SKM-1 (cell line): Measurements from ENCODE around the gene CD81.

Experiments used
- DNase-seq: peaks from one replicate; lab custom pipeline; 2025; ENCODE audit not compliant: unreplicated experiment; lab: John Stamatoyannopoulos, UW

CD81 gene

GRCh38 chr11:2375341-2375853 lies 1.7 kb upstream of the CD81 start:
- no peak for DNase-seq

- DNase-seq, result no peak
Measured at GRCh38 chr11:2375964-2376551, 1.1 kb upstream of the CD81 start.

DNA sequence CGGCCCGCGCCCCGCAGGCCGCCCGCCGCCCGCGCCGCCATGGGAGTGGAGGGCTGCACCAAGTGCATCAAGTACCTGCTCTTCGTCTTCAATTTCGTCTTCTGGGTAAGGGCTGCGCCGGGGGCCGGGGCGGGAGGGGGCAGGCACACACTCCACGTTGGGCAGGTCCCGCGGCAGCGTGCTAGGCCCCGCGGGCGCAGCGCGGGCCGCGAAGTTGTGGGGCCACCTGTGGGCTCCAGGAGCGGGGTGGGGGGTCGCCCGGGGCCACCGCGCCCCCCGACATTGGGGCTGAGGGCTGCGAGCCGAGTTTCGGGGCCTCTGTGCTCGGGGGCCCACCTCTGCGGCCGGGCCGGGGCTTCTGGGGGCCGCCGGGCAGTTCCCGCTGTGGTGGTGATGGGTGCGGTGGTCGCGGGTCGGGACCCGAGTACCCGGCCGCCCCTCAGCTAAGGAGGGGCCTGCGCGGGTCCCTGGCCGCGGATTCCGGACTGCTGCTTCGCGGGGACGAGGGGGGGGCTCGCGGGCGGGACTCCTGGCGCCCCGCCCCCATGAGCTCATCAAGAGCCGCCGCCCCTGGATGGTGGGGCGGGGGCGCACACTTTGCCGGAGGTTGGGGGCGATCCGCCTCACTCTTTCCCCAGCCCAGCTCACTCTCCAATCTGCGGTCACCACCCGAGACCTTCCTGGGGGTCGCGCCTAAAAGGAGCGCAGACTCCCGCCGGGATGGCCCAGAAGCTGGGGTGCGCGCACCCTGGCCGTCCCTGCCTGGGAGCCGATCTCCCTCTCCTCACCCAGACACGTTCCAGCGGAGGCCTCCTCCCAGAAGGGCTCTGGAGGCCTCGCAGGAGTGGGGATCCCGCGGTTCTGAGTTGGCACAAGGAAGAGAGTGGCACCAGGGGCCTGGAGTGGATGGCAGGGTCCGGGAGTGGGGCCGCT lies 667 bp downstream of the CD81 start:
- no peak for DNase-seq

DNA sequence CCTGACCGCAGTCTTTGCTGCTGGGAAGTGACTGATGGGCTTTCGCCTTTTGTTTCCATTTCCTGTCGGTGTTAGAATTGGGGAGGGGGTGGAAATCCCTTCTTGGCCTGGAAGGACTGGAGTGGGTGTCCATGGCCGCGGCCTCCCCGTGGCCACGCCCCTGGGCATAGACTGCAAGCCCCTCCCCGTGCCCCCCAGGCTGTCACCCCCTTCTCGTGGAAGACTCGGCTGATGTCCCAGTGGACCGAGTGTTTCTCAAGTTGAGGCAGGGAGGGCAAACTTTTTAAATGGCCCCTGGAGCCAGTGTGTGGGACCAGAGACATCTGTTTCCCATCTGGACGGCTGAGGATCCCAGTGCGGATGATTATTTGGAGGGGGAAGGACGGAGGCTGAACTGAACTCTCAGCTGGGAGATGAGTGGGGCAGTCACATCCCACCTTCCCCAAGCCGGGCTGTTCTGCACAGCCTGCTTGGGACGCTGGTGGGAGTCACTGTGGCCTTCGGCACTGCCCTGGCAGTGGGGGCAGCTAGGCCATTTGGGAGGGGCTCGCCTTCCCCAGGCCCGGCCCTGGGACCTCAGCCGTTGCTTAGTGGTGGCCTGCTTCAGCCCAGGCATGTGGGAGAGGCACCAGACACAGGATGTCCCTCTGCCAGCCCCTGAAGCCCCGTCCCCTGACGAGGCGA lies 1.6 kb downstream of the CD81 start:
- no peak for DNase-seq

- no peak for DNase-seq
Measured at GRCh38 chr11:2379466-2380174, 2.5 kb downstream of the CD81 start.

DNA sequence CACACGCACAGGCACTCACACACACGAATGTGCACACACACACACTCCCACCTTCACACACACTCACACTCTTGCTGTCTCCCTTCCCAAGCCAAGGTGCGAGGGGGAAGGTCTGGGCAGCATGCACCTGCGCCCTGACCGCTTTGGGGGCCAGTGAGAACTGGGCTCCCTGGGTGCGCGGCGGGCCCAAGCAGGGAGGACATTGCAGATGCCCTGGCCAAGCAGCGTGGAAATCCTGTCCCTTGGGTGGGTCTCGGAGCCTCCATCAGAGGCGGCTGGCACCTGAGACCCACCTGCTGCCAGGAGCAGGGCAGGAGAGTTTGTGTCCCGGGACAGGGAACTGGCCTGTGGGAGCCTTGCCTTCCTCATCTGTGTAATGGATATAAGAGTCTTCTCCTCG lies 3.3 kb downstream of the CD81 start:
- no peak for DNase-seq

DNA sequence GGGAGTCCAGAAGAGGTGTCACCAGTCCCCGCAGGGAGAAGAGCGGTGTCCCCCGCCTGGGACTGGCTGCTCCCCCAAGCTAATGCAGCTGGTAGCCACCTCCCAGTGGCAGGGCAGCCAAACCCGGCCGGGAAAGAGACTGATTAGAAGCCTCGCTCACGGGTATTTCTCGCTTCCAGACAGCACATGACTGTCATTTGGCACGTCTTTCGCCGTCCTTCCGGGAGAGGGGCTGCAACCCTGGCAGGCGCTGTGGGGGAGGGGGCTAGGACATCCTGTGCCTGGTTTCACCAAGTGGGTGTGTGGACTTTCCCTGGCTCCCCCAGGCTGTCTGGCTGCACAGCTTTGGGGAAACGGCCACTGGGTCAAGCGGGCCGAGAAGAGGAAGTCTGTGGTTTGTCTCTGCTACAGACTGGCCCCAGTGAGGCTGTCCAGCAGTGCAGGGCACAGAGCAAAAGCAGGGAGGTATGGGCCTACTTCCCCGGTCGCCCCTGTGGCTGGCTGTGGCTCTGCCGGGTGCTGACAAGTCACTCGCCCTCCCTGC lies 3.8 kb downstream of the CD81 start:
- peak; percentile 65 for DNase-seq

GRCh38 chr11:2381494-2382128 lies 4.5 kb downstream of the CD81 start:
- DNase-seq, result no peak

GRCh38 chr11:2382129-2382517 lies 5.0 kb downstream of the CD81 start:
- no peak for DNase-seq

GRCh38 chr11:2382936-2383851 lies 6.1 kb downstream of the CD81 start:
- DNase-seq, result peak; percentile 23

DNA sequence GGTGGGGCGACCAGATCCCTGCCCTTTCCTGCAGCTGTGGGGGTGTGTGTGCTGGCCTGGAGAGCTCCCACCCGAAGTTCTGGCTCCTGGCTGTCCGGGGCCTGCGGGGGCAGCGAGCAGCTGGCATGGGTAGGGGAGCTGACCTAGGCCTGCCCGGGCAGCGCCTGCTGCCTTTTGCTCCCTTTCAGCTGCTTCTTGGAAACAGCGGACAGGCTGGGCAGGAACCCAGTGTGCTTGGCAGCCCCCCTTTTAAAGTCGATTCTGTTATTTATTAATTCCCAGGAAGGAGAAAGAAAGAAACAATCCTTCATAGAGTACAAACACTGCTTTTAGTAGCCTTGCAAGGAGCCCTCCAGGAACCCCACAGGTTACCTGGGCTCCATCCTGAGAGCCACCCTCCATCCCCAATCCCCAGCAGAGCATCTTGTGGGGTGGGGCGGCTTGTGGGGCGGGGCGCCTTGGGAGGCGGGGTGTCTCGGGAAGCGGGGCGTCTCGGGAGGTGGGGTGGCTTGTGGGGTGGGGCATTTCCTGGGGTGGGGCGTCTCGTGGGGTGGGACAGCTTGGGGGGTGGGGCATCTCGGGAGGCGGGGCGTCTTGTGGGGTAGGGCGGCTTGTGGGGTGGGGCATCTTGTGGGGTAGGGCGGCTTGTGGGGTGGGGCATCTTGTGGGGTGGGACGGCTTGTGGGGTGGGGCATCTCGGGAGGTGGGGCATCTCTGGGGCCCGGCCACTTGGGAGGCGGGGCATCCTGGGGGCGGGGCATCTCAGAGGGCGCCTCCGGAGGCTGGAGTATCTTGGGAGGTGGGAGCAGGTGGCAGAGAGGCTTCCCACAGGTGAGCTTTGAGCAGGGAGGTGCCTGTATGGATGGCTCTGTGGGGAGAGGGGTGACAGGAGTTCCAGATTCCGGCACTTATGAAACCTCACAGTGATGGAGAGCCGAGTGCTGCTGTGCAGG lies 7.0 kb downstream of the CD81 start:
- DNase-seq, result no peak

GRCh38 chr11:2385156-2386151 lies 8.3 kb downstream of the CD81 start:
- DNase-seq, result no peak

DNA sequence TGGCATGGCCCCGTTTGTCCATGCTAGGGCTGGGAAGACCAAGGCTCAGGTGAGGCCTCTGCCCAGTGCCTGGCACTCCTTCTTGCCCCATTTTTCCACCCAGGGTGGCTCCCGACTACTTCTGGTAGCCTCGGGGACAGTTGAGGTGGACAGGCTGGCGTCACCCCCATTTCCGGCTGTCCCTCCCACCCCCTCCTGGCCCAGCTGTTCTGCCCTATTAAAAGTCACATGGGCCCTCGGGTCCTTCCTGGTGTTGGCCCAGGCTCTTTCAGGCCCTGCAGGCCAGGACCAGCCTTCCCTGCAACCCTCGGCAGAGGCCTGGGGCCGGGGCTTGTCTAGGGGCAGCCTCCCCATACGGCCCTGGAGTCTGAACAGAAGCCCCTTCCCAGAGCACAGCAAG lies 9.5 kb downstream of the CD81 start:
- DNase-seq, result no peak

DNA sequence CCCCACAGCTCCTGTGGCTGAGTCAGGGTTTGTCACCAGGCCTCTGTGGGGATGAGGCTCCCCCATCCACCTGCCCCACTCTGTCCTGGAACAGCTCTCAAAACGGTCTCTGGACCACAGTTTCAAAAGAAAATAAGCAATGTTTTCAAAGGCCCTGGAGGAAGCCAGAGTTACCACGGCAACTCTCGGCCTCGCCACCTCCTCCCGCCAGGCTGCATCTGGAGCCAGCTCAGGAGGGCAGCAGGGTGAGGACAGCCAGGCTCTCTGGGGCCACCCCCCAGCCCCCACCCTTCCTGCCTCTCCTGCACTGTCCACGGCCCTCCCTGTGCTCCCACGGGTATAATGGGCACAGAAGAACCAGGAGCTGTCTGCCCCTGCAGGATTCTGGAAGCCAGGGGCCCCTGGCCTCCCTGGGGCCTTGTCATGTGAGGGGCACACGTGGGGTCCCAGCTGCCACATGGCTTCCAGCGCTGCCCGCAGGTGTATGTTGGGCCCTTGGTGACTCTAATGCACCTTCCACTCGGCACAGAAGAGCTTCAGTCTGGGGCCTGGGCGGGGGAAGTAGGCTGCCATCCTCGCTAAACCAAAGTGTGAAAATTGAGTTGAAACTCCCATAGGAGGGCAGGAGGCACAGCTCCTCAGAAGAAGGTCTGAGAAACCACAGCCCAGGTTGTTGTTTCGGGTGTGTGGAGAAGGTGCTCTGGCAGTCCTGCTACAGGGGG lies 10.3 kb downstream of the CD81 start:
- DNase-seq, result no peak

DNA sequence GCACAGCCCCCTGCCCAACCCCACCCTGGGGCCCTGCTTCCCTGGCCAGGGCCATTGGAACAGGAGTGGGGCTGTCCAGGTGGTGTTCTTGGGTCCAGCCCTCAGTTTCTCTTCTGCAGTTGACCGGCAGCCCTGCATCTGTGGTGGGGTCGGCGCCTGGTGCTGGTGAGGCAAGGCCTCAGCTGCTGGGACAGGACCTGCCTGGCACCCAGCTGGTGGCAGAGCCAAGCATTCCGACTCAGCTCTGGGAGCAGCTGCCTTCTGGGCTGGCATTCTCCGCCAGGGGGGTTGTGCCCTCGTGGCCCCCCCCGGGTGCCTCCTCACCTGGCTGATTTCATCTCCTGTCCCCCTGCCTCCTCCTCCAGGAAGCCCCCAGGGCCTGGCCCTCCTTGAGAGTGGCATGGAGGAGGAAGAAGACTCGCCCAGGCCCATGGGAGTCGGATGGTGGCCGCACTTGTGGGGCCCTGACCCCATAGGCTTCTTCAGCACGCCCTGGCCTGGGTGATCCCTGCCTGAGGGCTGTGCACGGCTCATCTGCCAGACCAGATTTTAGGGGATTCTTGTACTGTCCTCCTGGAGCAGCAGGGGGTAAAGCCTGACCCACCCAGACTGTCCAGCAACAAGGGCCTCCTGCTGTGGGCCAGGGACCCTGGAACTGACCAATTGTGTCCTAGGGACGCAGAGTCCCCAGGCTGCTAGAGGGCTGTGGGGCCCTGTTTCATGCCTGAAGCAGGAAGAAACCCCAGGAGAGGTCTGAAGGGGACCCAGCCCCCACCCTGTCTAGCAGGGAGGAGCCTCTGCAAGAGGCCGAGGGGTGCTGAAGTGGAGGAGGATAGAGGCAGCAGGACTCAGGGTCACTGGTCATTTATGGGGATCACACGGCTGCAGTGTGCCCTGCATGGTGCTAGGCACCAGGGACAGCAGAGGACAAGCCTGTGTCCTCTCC lies 11.6 kb downstream of the CD81 start:
- no peak for DNase-seq
